ENCODE results near the gene ANO6. TPM values are rescaled to one million over a fixed set of nuclear protein-coding genes. Genes with fewer than 3 reads are reported as not detected.
"Not testable (repeated sequence)": the region's sequence is repeated elsewhere in the genome, so short reads cannot be mapped to it uniquely, and the experiment has no call there.

The ANO6 gene
- total RNA-seq, 1 donor from 2014 or later: 66.5 TPM

DNA sequence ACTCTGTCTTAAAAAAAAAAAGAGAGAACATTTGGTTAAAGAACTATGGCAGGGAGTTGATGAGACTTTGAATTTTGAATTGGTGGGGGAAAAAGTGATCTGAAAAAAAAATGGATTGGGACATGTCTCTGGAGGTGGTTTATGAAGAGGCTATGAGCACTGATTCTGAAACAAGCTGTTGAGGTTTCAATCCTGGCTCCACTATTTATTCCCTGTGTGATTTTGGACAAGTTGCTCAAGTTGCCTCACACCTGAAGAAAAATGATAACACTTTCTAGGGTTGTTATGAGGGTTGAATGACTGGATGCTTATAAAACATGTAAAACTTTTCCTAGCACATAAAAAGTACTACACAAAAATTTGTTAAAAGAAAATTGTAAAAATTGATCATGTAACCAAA lies 1.8 kb upstream of the ANO6 start:
- no peak for DNase-seq

DNA sequence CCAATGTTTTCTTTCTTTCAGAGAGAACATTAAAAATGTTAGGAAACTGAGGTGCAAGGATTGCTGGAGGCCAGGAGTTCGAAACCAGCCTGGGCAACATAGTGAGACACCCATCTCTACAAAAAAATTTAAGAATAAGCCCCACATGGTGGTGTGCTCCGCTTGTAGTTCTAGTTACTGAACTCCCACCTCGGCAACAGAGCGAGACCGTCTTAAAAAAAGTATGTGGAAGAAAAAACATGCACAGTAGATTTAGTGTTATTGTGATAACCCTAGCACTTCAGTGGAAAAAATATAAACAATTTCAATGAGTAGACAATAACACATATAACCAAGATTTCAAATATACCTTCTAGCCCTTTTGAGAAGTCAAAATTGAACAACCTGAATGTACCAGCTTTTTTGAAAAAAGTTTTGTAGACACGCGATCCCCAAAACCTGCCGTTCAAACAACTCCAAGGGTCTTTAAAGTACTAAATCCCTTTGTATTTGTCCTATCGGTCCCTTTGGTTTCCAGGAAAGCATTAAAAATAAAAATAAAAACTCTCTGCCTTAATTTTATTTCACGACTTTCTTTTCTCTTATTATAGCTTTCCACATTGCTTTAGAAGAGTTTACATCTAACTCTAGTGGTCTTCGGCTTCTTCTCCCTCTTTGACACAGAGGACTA lies 1.0 kb upstream of the ANO6 start:
- DNase-seq: peak; percentile 52

DNA sequence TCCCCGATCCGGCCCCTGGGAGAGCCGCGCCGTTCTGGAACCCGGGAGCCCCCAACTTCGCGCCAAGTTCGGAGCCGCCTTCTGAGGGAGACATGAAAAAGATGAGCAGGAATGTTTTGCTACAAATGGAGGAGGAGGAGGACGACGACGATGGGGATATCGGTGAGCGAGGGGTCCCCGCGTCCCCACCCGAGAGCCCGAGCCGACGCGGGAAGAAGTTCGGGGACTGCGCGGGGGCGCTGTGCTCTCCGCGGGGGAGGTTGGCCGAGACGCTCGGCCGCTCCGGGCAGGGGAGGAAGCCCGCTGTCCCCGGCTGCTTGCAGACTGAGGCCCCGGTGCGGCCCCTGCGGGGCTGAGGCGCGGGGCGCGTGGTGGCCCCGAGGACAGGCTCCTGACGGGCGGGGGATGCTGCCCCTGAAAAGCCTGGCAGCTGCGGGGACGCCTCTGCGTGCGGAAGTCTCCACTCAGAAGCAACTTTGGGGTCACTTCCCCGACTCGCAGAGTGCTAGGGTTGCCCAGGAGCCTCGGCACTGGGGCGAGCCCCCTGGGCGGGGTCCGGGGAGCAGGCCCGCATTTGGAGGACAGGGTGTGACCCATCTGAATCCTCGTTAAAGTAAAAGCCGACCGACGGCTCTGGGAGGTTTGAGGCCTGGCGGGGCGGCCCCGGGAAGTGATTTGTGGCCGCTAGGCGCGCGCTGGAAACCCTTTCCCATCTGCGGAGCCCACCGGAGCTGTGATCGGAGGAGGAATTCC lies 511 bp downstream of the ANO6 start:
- DNase-seq: peak; percentile 70

DNA sequence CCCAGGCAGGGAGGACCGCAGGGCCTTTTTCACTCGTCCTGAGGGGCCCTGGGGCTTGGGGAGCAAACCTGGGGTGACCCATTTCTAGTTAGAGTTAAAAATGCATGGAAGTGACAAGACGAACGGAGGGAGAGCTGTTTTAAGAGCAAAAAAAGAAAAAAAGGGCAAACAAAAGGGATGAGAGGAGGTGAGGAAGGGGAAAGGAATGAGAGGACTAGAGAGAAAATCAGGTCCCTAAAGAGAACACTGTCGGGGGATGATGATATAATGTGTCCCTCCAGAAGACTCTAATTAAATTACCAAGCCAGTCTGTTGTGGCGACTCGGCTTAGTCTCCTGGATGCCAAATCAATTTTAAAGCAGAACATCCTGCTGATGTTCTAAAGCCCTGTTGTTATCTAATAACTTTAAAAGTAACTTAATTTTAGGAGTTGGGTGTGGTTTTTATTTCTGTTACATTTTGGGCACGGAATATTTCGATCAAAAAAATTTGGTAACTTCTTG lies 1.1 kb downstream of the ANO6 start:
- no peak for DNase-seq

DNA sequence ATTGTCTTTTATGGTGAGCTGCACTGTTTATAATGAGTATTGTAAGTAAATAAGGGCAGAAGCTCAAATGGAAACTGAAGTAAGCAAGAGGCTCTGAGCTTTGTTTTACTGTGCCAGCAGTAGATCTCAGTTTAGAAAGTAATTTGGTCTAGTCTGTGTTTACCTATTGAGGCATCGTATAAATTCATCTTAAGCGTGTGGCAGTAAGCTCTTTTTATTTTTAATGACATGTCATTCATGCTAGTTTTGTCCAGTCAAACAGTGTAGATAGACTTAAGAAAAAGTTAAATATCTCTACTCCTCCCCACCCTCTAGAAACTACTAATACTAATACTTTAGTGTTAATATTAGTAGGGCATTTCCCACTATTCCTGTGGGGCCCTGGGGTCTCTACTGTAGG lies 2.0 kb downstream of the ANO6 start:
- DNase-seq: peak; percentile 23

DNA sequence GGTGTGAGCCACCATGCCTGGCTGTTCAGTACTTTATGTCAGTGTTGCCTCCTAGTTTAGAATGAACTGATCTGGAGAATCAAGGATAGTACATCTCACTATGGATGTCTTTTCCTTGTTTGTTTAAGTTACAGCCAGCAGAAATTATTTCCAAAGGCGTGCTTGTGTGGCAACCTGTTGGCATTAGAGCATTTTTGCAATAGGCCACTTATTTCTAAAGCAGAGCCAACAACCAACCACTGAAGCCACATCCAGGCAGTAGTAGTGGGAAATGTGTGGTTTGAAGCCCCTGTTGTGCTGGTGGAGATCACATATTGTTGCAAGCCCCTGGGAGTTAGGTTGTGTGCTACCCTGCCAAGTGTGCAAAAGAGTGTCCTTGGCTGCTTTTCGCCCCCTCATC lies 3.7 kb downstream of the ANO6 start:
- DNase-seq: no peak

DNA sequence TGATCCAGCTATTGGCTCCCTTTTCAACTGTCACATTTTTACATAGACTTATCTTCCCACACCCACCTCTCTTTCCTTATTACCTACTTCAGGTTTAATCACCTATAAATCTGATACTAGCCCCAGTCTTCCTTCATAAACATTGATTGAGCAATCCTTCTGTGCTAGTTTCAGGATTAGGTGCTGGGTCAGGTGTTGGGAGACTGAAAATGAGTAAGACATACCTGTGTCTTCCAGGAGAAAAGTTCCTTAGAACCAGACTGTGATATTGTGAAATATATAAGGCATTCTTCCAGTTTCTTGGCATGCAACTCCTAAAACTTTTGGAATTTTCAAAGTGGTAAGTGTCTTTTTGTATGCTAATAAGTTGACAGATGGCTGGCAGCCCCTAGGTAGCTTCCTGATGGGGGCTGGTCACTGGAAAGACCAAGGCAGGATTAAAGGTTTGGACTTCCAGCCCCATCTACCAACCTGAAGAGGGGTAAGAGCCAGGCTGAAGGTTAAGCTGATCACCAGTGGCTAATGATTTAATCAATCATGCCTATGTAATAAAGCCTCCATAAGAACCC lies 4.6 kb downstream of the ANO6 start:
- no peak for DNase-seq

DNA sequence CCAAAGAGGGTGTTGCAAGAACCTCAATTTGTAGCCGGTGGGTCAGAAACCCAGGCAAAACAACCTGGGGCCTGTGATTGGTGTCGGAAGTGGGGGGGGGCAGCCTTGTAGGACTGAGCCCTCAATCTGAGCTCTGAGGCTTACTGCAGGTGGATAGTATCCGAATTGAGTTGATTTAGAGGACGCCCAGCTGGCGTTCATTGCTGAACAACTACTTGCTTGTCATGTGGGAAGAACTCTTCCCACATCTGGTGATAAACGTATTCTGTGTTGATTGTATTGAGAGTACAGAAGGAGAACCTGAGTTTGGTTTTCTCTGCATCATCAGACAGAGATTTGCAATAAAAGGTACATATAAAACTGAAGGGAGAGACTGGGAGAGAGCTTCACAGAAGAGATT lies 5.1 kb downstream of the ANO6 start:
- no peak for DNase-seq

DNA sequence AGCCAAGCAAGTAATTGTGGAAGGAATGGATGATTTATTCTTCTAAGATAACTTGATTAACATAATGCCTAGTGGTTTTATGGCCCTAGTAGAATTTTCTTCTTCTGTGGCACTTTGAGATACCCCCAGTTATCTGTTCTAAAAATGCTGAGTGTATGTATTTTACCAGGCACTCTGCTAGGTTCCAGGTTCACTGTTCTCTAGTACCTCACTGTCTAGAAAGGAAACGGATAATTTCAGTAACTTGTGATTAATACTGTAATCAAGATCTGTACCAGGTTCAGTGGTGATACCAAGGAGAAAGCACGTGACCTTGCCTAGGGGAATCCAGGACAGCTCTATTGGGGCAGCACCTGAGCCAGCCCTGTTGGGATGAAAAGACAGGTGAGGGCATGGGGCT lies 8.0 kb downstream of the ANO6 start:
- DNase-seq: no peak

DNA sequence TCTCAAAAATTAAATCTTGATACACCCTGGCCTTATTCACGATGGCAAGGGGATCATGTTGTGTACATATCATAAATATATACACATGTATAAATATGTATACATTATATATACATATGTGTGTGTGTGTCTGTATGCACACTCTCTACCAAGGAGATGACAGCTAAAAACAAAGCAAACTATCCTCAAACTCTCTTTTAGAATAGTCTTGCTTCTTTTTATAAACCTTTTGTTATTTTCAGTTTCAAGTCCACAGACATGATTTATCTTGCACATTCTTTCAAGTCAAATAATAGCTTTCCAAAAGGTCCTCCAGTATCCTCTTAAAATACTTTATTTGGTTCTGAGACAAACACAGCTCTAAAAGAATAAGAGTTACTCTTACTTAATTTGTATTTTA lies 8.4 kb downstream of the ANO6 start:
- no peak for DNase-seq

DNA sequence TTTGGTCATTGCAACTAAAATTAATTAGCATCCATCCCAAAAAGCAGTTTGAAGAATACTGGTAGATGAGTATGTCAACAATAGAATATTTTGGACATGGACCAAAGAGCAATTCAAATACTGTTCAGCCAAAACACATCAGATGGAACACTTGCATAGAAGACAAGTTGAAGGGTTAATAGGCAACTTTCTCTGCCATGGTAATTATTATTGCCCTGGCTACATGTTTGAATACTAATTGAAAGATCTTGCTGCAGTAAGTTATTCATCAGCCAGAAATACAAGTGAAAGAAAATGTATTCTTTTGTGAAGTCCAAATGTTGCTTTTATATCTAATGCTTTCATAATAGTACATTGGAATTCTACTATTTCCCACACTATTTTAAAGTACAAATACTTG lies 10.1 kb downstream of the ANO6 start:
- DNase-seq: no peak

DNA sequence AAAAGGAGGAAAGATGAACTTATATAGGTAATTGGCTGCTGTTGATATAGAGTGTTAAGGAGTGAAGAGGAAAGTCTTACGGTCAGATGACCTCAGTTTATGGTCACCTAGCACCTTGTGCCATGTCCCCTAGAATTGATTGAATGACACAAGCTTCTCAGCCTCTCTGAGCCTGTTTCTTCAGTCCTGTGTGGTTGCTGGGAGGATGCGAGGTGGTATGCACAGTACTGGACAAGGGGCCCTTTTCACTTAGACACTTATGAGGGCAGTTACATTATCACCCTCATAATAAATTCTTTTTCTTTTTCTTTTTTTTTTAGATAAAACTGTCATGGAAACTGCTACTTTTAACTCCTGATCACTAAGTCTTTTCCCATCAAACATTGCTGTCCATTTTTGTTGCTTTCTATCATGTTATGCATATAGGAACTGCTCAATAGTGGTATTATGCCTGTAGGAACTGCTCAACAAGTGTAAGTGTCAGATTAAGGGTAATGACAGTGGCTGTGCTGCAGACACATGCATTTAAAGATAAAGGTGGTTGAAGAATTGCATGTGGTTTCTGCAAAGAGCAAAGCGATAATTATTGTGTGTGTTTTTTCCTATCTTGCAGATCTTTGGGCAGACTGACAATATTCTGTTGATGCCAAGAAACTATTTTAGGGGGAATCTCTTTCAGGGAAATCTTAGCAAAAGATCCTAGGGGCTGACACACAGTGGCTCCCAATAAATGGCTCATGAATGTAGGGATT lies 11.6 kb downstream of the ANO6 start:
- DNase-seq: no peak

DNA sequence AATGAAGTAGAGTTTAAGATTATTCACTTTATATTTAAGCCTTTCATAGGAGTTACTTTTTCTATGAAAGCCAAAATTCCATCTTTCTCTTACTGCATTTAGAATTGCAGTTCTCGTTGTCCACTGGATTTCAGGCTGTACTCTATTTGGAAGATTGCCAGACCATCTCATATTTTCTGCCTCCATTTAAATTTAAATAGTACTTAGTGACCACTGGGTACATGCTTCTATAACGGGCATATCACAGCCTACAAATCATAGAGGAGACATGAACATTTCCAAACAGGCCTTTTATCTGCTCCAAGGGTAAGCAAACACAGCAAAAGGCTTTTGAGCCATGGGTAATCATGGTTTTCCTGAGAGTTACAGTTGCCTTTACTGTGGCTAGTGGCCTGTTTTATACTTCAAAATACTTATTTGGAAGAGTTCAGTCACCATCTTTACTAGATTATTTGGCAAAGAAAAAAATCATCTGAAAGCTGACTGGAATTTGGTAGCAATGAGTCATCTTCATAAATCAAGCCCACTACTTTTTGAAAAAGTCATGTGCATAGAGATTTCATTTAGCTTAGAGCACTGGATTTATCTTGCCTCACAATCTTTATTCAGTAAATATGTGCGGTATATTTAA lies 15.7 kb downstream of the ANO6 start:
- DNase-seq: peak; percentile 67

DNA sequence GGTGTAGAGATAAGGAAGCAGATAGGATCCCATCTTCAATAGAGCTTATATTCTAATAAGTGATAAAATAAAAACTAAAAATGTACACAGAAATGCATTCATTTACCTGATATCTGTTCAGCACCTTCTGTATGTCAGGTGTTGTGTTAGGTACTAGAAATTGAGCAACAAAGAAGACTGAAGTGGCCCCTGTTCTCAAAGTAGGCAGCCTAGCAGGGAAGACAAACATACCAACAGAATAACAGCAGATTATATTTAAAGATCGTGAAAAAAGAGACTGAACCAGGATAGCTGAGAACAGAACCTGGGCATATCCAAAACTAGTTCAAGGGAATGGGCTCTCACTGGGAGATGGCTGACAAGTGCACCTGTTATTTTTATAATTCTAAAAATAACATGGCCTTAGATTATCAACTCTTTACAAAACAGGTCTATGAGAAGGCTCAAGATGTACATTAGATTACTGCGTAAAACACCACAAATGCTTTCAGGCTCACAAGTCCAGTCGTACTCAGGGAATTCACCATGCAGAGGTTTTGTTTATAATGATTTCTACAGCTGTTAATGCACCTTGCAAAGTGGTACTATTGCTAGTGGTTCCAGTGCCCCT lies 16.4 kb downstream of the ANO6 start:
- no peak for DNase-seq

DNA sequence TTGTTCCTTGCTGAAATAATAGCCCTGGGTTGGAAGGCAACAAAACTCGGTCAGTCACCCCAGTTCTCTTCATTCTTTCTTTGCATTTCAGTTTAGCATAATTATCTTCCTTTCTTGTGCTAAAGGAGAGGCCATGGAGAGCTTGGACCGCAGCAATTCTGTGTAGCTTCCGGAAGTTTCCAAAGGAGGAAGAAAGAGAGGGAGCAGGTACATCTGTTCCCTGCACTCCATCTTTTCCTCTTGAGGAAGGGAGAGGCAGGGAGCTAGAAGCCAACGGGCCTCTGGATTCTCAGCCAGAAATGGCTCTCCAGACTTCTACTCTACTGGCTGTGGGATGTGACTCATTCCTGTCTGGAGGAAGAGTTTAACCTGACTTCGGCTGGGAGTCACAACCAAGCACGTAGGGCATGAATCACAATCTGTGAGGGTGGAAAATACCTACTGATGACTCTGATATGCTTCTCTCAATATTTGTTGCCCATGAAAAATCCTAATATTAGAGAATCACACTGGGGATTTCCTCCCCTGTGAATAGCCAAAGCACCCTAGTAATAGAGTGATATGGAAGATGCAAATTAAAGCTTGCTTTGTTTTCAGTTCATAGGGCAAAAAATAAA lies 17.0 kb downstream of the ANO6 start:
- peak; percentile 98 for DNase-seq

DNA sequence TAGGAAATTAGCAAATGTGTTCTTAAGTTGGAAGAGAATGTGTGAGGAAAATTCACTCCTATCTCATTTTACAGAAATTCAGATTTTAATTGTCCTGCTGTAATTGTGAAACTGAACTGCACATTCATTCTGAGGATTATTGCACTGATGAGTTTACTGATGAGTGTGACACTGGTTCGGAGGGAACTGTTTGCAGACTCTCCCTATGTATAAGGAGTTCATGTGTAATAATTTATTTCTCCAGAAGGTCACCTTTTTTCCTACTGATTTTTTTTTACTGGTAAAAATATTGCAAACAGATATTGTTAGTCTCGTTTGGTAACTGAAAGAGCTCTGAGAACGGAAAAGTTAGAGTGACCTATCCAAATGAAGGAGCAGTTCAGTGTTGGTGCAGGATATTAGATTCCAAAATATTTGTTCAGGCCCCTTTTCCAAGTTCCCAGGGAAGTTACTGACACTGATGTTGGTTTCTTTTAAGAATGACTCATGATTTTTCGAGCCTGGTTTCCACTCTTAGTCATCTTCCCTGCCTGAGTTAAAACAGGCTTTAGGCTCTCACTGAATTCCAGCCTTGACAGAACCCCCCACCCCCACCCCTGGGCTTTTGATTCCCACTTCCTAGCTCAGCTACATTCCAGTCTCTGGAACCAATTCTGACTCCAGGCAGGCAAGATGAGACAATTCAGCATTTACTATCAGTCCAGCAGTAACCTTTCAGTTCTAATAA lies 18.4 kb downstream of the ANO6 start:
- DNase-seq: peak; percentile 97

DNA sequence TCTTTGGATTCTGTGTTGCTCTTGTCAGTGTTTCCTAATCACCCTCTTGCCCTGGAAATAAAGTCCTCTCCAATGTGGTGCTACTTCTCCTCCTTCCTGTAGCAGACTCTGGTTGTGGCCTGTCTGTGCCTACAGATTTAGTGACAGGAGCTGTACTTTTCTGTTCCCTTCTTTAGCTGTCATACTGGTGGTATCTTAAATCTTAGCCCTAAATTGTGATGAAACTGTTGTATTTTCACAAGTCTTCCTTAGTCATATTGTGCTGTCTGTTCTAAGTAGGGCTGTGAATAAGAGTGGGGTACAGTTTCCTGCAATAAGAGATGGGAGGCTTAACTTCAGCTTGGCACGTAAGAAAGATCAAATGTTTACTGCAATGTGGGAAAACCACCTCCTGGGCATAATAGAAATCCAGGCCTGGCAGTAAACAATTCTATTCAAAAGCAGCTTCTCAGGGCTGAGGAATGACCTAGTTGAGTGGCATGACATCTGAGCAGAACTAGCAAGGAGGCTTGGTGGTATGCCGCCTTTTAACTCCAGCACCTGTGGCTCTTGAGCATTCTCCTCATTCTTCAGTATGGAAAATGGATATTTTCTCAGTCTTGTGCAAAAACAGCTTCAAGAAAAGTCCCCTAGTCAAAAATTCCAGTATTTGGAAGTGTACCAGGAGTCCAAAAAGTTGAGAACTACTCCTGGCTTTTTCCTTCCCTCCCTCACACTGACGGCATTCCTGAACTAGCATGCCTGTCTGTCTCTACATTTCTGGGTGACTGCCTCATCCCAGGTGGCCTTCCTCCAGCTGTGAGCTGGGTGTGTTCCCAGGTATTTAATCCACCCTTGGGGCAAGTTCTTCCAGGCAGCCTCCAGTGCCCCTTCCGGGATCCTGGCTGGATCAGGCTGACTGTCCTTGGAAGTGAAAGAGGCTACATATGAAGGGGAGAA lies 19.5 kb downstream of the ANO6 start:
- DNase-seq: peak; percentile 71

DNA sequence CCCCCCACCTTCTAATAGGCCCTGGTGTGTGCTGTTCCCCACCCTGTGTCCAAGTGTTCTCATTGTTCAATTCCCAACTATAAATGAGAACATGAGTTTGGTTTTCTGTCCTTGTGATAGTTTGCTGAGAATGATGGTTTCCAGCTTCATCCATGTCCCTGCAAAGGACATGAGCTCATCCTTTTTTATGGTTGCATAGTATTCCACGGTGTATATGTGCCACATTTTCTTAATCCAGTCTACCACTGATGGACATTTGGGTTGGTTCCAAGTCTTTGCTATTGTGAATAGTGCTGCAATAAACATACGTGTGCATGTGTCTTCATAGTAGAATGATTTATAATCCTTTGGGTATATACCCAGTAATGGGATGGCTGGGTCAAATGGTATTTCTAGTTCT lies 20.5 kb downstream of the ANO6 start:
- DNase-seq: not testable (repeated sequence)

DNA sequence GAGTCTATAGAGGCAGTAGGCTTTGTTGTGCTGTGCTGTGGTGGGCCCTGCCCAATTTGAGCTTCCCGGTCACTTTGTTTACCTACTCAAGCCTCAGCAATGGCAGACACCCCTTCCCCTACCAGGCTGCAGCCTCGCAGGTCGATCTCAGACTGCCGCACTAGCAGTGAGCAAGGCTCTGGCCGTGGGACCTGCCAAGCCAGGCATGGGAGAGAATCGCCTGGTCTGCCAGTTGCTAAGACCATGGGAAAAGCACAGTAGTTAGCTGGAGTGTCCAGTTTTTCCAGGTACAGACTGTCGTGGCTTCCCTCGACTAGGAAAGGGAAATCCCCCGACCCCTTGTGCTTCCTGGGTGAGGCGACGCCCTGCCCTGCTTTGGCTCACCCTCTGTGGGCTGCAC lies 26.3 kb downstream of the ANO6 start:
- no peak for DNase-seq

DNA sequence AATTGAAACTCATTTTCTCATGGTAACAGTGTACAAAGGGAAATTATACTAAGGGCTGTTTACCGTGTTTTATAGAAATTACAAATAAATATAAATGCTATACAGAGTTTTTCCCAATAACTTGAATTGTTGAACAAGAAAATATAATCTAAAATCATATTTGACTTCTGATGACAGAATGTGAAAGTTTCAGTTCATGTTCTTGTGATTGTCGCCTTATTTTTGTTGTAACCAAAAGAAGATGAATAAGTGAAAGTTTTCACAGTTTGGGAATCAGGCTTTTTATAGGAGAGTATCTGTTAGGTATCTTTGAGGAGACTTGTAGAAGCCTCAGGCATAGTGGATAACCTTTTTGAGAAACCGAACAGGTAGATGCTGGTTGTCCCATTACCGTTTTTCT lies 28.1 kb downstream of the ANO6 start:
- no peak for DNase-seq
